HG03521 (cell line): ENCODE measurements around the gene ELF4.

Source experiments
- ATAC-seq: cut with Tn5 transposase; IDR thresholded peaks from one replicate; pipeline ENCODE4 v1.9.1; 2021; ENCODE audit warnings: mild to moderate bottlenecking, moderate library complexity; ENCODE audit not compliant: unreplicated experiment

The ELF4 gene

GRCh38 chrX:130051176-130051845 is 59.0 kb downstream of the ELF4 start:
- ATAC-seq = no peak

- no peak for ATAC-seq
Observed at GRCh38 chrX:130049821-130050220, 60.5 kb downstream of the ELF4 start.

GRCh38 chrX:130048686-130049222 is 61.5 kb downstream of the ELF4 start:
- no peak for ATAC-seq

GRCh38 chrX:130047416-130047815 is 62.9 kb downstream of the ELF4 start:
- no peak for ATAC-seq

GRCh38 chrX:130039847-130040246 is 70.5 kb downstream of the ELF4 start:
- no peak for ATAC-seq

- no peak for ATAC-seq
Observed at GRCh38 chrX:130034178-130034577, 76.1 kb downstream of the ELF4 start.

- no peak for ATAC-seq
Observed at GRCh38 chrX:130032552-130032951, 77.7 kb downstream of the ELF4 start.

GRCh38 chrX:130030826-130031225 is 79.5 kb downstream of the ELF4 start:
- ATAC-seq = no peak

- no peak for ATAC-seq
Observed at GRCh38 chrX:130028196-130028595, 82.1 kb downstream of the ELF4 start.

GRCh38 chrX:130027569-130027968 is 82.7 kb downstream of the ELF4 start:
- ATAC-seq = no peak

GRCh38 chrX:130025256-130025655 is 85.0 kb downstream of the ELF4 start:
- no peak for ATAC-seq

- peak; percentile 99 for ATAC-seq
Observed at GRCh38 chrX:130024127-130024526, 86.2 kb downstream of the ELF4 start.

GRCh38 chrX:130020661-130021324 is 89.5 kb downstream of the ELF4 start:
- no peak for ATAC-seq

- ATAC-seq = no peak
Observed at GRCh38 chrX:130018143-130018542, 92.2 kb downstream of the ELF4 start.

- ATAC-seq = no peak
Observed at GRCh38 chrX:130015181-130015580, 95.1 kb downstream of the ELF4 start.
